GM12801 (cell line): ENCODE data around the gene RFX1.

ENCODE experiments used
- CTCF ChIP-seq: IDR thresholded peaks from one replicate; pipeline ENCODE4 v1.5.1; 2011; ENCODE audit warnings: control low read depth; ENCODE audit not compliant: insufficient read length; ENCODE audit errors: extremely low read depth

Gene RFX1

GRCh38 chr19:13985771-13986347, 20.3 kb downstream of the RFX1 start:
- TF ChIP-seq CTCF: no peak

- no peak for TF ChIP-seq CTCF
Measured at GRCh38 chr19:13984875-13985741, 21.0 kb downstream of the RFX1 start.

GRCh38 chr19:13984186-13984585, 21.9 kb downstream of the RFX1 start:
- no peak for TF ChIP-seq CTCF

GRCh38 chr19:13983213-13983889, 22.8 kb downstream of the RFX1 start:
- TF ChIP-seq CTCF: no peak

GRCh38 chr19:13982773-13983172, 23.3 kb downstream of the RFX1 start:
- no peak for TF ChIP-seq CTCF

- no peak for TF ChIP-seq CTCF
Measured at GRCh38 chr19:13981988-13982501, 24.1 kb downstream of the RFX1 start.

- TF ChIP-seq CTCF: no peak
Measured at GRCh38 chr19:13981467-13981866, 24.7 kb downstream of the RFX1 start.
